Jurkat, Clone E6-1 (cell line): ENCODE data around the gene HHATL. TPM values are rescaled to one million over a fixed set of nuclear protein-coding genes. Genes with fewer than 3 reads are reported as not detected.

Experiments
- DNase-seq: peaks from one replicate; pipeline ENCODE4 v3.0.0-alpha.2; 2011; ENCODE audit warnings: low read depth, low spot score
- H3K4me3 ChIP-seq: 2 replicates; pipeline ENCODE4 v1.5.1; 2011; ENCODE audit warnings: mild to moderate bottlenecking, low read length, control low read depth, moderate library complexity
- polyA plus RNA-seq: library from polyadenylated mRNA; unstranded; fragments of >200 nt; gene quantifications from one replicate; pipeline ENCODE4 v1.2.1, GENCODE V29; 2012; ENCODE audit warnings: missing spikeins; ENCODE audit not compliant: insufficient read length, insufficient read depth

HHATL gene, protein sequence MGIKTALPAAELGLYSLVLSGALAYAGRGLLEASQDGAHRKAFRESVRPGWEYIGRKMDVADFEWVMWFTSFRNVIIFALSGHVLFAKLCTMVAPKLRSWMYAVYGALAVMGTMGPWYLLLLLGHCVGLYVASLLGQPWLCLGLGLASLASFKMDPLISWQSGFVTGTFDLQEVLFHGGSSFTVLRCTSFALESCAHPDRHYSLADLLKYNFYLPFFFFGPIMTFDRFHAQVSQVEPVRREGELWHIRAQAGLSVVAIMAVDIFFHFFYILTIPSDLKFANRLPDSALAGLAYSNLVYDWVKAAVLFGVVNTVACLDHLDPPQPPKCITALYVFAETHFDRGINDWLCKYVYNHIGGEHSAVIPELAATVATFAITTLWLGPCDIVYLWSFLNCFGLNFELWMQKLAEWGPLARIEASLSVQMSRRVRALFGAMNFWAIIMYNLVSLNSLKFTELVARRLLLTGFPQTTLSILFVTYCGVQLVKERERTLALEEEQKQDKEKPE
- polyA plus RNA-seq, result not detected

DNA sequence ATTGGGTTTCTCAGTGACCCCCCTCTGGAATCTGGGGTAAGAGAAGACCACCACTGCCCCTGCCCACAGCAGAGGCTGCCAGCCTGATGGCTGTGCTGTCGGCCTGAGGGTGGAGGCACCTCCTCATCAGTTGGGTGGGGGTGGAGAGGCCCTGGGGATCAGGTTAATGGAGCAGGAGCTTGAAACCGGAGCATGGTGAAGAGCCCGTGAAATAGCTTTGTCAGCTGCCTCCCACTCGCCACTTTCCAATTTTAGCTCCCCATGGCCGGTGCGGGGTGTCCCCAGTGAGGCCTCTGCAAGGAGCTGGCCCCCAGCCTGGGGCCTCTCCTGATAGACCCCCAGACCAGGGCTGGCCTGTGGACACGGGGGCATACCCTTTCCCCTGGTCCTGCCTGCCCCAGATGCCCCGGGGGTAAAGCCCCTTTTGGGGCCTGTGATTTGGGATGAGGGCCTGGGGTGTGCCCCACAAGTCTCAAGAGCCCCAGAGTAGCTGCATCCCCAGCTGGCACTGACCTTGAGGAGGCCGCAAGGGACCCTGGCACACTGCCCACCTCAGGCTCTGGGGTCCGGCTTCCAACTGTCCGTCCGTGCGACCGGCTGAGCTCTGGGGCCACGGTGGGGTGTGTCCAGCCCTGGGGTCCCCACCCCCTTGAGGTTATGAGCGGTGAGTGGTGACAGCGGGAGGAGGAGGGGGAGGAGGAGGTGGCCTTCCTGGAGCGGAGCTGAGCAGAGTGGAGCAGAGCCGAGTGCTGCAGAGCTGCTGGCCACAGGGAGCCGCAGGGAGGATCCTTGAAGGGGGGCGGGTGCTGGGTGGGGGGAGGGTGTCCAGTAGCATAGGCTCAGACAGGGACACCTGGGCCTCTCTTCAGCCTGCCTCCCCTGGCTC, at the start of gene HHATL:
Gene HHATL (minus strand): TSS at position 733 of the 886 bp plus-strand sequence. CDS start 1,972 bp downstream, outside the sequence.
- H3K4me3 ChIP-seq, result no peak within 1 kb of the TSS
- DNase-seq, result no peak

DNA sequence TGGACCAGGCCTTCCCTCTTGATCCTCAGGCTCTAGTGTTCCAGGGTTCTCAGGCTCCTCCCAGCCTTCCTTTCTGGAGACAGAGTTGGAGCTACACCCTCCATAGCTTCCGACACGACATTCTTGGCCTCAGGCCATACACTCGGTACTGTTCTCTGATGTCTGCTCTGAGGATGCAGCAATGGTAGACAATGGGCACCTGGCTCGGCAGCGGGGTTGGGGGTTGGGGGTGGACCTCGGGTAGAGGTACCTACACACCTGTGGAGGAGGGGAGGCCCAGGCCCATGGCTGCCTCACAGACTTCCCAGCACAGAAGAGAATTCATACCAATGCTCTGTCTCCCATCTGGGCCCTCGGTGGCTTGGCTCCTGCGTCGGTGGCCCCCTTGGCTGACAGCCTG, 49.0 kb upstream of the HHATL start:
- no peak overlapping the region for H3K4me3 ChIP-seq

GRCh38 chr3:42750834-42751233, 48.2 kb upstream of the HHATL start:
- no peak overlapping the region for H3K4me3 ChIP-seq
- no peak for DNase-seq

More for the DNA sequence above, 49.0 kb upstream of the HHATL start:
- no peak for DNase-seq

- no peak for DNase-seq
- H3K4me3 ChIP-seq, result no peak overlapping the region
Measured at GRCh38 chr3:42749753-42750231, 47.2 kb upstream of the HHATL start.

- H3K4me3 ChIP-seq, result no peak overlapping the region
- no peak for DNase-seq
Measured at GRCh38 chr3:42749025-42749752, 46.6 kb upstream of the HHATL start.

DNA sequence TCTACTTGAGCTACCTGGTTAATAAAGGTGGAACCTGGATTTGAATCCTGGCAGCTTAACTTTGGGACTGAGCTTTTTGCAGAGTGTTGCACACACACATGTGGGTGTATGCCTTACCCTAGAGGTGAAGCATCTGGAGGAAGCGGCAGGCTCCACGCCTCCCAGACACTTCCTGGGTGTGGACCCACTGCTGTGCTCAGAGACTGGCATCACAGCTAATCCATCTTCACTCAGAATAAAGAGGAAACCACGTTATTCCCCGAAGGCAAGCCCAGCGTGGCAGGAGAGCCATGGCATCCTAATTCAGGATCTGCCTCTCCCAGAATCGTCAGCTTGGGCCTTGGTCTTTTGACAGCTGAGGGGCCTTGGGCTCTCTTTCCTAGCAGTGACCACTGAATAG, 45.0 kb upstream of the HHATL start:
- H3K4me3 ChIP-seq, result no peak overlapping the region
- DNase-seq, result no peak

- DNase-seq, result no peak
- no peak overlapping the region for H3K4me3 ChIP-seq
Measured at GRCh38 chr3:42746455-42747450, 44.2 kb upstream of the HHATL start.

DNA sequence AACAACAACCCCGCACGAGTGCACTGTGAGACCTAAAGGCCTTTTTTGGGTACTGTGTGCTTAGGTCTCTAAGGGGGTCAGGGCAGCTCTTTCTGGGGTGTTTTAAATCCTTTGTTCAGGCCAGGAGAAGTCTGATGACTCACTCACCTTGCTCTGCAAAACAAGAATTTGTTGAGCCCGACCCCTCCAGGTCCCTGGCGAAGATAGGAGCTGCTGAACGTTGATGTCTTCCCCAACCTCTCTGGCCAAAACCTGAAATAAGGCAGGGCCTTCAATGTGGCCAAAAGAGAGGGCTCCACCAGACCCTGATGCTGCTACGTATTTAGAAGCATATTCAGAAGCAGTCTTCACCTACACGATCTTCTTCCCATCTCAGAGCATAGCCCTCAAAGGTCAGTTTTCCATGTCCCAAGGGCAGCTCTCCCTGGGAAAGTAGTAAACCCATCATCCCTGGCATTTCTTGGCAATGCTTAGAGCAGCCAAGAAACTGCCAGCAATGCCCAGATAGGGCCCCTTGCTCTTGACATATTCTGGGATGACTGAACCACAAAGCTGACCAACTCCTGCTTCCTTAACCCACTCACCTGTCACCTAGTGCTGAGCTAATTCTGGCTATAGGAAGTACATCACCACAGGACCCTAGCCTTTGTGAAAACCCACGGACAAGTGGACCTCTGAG, 43.3 kb upstream of the HHATL start:
- DNase-seq, result no peak
- no peak overlapping the region for H3K4me3 ChIP-seq

- H3K4me3 ChIP-seq, result no peak overlapping the region
- no peak for DNase-seq
Measured at GRCh38 chr3:42745291-42745745, 42.7 kb upstream of the HHATL start.

GRCh38 chr3:42743204-42743995, 40.8 kb upstream of the HHATL start:
- no peak for DNase-seq
- no peak overlapping the region for H3K4me3 ChIP-seq

- H3K4me3 ChIP-seq, result no peak overlapping the region
- DNase-seq, result no peak
Measured at GRCh38 chr3:42742688-42743087, 40.1 kb upstream of the HHATL start.

GRCh38 chr3:42742259-42742658, 39.7 kb upstream of the HHATL start:
- no peak overlapping the region for H3K4me3 ChIP-seq
- no peak for DNase-seq

- H3K4me3 ChIP-seq, result no peak overlapping the region
- no peak for DNase-seq
Measured at GRCh38 chr3:42741796-42742195, 39.2 kb upstream of the HHATL start.

DNA sequence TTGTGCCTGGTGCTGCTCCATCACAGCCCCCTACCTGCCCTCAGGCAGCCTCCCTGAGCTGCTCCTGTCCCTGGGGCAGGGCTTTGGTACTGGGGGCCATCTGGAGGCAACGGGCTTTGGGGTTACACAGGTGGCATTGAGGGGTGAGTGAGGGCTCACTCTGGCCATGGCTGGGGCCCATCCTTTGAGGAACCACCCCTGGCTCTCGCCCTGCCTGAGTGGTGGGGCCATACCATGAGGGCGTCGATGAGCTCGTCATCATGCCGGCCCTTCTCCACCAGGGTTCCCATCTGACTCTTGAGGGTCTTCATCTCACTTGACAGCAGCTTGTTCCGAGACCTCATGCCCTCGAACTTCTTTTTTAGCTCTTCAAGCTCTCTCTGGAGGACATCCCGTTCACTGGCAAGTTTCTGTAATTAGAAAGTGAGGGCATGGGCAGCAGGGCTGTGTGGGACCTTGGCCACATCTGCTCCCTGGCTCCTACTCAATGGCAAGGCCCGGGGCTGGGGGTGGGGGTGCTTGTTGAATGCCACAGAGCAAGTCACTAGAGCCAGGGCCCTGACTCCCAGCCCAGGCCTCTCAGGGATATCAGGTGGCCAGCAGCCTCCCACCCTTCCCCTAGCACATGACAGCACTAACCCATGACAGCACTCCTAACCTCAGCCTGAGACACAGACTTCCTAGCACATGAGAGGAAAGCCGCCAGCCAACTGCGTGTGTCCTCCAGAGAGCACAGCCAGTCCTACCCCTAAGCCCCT, 37.0 kb upstream of the HHATL start:
- no peak for DNase-seq
- H3K4me3 ChIP-seq, result no peak overlapping the region

DNA sequence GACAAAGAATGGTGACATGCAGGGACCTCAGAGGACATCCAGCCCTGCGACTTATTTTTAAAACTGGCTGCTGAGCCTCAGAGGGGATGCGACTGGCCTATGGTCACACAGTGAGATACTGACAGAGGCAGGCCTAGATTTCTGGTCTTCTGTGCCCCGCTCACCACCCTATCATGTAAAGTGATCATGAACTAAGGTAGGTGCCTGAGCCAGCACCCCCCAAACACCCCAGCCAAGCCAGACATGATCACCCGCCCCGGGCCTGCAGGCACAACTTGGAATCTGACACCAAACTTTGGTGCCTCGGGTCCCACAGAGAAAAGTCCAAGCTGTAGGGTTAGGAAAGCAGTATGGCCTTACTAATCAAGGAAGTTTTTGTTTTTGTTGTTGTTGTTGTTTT, 33.9 kb upstream of the HHATL start:
- DNase-seq, result no peak
- no peak overlapping the region for H3K4me3 ChIP-seq

GRCh38 chr3:42736081-42736480, 33.5 kb upstream of the HHATL start:
- DNase-seq, result no peak
- no peak overlapping the region for H3K4me3 ChIP-seq
